ENCODE measurements around the gene WHRN.

The WHRN gene

GRCh38 chr9:114414346-114414745 is 90.9 kb downstream of the WHRN start:
- DNase-seq = no peak

- no peak for DNase-seq
Observed at GRCh38 chr9:114413861-114414301, 91.4 kb downstream of the WHRN start.

- DNase-seq = no peak
Observed at GRCh38 chr9:114412048-114412683, 93.1 kb downstream of the WHRN start.

DNA sequence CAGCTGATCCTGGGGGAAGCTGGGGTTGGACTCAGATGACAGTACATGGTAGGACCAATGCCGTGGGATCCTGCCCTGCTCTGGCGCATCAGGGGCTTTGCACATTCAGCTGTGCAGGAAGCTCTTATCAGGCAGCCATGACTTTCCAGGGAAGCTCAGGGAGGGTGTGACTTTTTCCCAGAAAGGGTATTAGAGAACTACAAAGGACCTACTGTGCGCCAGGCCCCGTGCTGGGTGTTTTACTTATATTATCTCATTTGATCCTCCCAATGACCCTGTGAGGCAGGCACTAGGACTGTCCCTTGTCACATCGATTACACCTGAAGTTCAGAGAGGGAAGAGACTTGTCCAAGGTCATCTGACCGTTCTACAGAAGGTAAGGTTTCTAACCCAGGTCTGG is 93.8 kb downstream of the WHRN start:
- DNase-seq = no peak

- no peak for DNase-seq
Observed at GRCh38 chr9:114410910-114411309, 94.4 kb downstream of the WHRN start.

GRCh38 chr9:114409842-114410241 is 95.4 kb downstream of the WHRN start:
- no peak for DNase-seq

DNA sequence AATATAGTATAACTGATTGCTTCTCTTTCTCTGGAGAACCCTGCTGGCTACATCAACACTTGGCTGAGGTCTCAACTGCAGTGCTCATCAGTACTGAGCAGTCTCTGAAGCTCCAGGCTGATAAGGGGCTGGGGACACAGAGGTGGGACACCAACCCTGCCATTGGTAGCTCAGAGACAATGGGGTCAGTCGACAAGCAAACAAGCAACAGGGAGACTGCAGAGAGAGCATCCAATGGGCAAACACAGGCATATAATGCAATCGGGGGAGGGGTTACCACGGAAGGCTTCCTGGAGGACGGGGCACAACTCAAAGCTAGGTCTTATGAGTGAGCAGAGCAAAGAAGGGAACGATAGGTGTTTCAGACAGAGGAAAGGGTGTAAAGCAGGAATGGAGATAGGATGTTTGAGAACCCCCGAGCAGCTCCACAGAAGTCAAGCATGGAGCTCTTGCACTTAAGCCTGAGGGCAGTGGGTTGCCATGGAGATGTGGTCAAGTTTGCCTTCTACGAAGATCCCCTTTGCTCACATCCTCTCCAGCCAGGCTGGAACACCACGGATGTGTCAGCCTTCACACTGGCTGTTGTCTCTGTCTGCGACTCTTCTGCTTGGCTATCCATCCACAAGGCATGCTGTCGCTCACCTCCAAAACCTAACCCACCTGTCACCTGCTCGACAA is 96.0 kb downstream of the WHRN start:
- DNase-seq = no peak

GRCh38 chr9:114408645-114409044 is 96.6 kb downstream of the WHRN start:
- no peak for DNase-seq

GRCh38 chr9:114407889-114408288 is 97.4 kb downstream of the WHRN start:
- DNase-seq = no peak

- no peak for DNase-seq
Observed at GRCh38 chr9:114406441-114406840, 98.8 kb downstream of the WHRN start.

DNA sequence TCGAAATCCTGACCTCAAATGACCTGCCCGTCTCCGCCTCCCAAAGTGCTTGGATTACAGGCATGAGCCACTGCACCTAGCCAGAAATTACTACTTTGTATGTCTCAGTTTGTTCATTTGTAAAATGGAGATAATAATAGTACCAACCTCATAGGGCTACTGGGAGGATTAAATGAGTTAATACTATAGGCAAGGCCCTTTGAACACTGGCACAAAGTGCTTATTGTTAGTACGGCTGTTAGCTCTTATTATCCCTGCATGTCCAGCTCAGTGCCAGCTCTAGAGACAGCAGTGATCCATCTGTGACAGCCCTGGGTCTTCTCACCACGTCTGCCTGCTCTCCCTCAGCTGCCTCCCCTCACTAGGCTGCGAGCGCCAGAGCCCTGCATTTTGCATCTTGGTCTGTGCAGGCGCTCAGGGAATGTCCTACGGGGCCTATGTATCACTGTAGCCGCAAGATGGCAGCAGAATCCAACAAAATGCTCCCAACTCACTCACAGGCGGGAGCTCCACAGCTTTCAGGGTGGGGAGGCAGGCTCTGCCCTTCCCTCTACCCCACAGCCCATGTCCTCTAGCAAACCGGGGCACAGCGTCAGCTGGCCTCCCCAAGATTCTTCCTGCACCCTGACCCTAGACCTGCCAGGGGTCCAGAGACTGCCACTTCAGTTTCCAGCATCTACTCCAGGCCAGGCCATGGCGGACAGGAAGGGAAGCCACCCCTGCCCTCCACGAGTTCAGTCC is 99.8 kb downstream of the WHRN start:
- peak; percentile 50 for DNase-seq

GRCh38 chr9:114404531-114404930 is 100.7 kb downstream of the WHRN start:
- no peak for DNase-seq

DNA sequence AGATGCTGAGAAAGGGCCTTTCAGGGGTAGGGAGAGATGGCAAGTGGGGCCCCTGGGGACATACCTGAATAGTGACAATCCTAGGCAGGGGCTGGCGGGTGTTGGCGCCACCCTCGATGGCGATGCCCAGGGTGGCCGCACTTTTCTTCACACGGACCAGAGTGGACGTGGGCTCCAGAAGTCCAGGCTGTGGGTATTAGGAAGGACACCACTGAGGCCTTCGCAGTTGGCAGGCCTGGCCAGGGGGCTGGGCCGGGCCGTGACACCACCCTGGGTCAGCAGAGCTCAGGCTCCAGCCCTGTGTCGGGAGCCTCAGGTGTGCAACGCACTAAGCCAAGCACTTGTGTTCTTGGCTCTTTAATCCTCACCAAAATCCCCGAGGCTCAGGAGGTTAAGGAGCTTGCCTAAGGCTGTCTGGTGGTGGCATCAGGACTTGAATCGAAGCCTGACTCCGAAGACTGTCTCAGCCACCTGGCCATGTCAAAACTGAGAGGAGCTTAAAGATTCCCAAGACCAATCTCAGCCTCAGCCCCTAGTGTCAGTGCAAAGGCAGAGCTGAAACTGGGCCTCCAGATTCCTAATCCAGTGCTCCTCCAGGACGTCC is 102.0 kb downstream of the WHRN start:
- no peak for DNase-seq

DNA sequence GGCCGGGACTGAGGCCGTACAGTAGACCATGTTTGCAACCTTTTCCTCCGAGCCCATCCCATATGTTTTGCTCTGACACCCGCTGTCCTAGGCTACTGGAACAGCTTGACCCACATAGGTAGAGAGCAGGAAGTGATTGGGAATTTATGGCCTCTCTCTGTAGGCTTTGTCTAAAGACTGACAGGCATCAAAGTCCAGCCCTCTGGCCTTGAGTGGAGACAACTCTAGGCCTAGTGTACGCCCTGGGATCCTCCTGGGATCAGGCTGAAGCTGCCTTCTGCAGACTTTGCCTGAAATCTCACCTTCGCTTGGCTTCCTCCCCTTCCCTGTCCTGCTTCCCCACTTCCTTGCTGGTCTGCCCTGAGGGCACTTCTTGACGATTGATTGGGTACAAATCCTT is 103.9 kb downstream of the WHRN start:
- no peak for DNase-seq

GRCh38 chr9:114400772-114401171 is 104.5 kb downstream of the WHRN start:
- DNase-seq = no peak

DNA sequence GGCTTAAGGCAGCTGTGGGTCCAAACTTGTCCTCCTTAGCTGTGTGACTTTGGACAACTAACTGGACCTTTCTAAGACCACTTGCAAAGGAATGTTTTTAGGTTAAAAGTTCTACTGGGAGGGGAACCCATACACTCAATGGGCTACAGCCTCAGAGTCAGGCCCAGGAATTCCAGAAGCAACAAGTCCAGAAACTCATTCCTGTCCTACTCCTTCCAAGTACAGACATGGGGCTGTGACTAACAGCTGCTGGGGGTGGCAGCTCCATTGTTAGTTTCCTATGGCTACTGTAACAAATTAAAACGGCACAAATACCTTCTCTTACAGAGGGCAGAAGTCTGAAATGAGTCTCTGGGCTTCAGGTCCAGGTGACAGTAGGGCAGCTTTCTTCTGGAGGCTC is 105.1 kb downstream of the WHRN start:
- DNase-seq = no peak

- DNase-seq = no peak
Observed at GRCh38 chr9:114399381-114399780, 105.9 kb downstream of the WHRN start.

- DNase-seq = peak; percentile 90
Observed at GRCh38 chr9:114397848-114398605, 107.2 kb downstream of the WHRN start.

DNA sequence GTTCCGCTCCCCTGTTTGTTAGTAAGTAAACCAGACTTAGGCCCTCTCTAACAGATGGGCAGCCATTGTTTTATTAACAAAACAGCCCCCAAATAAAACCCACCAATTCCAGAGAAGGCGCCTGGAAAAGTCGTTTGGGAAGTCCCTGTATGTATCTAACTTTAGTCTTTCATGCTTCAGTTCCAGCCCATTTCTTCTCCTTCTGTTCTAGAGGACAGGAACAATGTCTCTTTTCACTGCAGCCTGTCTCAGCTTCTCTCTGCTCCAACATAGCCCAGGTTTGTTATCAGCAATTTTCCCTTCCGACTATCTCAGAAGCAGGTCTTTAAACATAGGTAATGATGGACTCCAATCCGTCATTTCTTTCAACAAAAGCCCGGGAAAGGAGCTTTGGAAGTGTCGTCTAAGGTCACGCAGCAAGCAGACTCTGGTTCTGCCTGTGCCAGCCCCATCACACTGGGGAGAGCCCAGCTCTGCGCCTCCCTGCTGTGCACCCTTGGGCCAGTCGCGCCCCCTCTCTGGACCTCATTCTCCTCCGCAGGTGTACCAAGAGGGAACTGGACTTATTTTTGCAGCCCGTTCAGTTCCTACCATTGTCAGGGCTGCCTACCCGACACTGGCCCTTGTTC is 107.9 kb downstream of the WHRN start:
- DNase-seq = no peak

- no peak for DNase-seq
Observed at GRCh38 chr9:114396558-114397218, 108.6 kb downstream of the WHRN start.

DNA sequence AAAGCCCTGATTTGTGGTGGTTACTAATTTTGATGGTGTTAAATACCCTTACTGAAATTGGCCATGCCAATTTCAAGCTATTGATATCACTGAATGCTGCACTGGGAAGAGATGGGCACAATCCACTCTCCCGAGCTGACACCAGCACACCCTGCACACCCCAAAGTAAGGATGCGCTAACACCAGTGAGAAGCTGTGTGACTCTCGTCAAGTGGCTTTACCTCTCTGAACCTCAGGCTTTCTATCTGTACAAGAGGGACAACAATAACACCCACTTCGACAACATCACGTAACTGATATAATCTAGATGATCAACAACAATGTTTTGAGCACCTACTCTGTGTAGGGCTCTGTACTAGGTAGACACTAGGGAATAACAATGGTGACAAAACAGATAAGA is 109.5 kb downstream of the WHRN start:
- no peak for DNase-seq

- no peak for DNase-seq
Observed at GRCh38 chr9:114395334-114395617, 110.0 kb downstream of the WHRN start.
